Transverse colon (tissue), 4 donors: ENCODE data around the gene PTN.

Source experiments
- EP300 ChIP-seq: sonication (generic); formaldehyde crosslinking; IDR thresholded peaks from one replicate; pipeline ENCODE4 v1.6.1; 2017; ENCODE audit warnings: antibody characterized with exemption, low read depth
- POLR2A ChIP-seq: fragments of 450-650 bp; IDR thresholded peaks from one replicate; pipeline ENCODE4 v1.6.1; 2016; ENCODE audit warnings: antibody characterized with exemption, mild to moderate bottlenecking, moderate library complexity
- POLR2AphosphoS5 ChIP-seq, 3 donors: sonication (generic); formaldehyde crosslinking; IDR thresholded peaks; one replicate each; pipeline ENCODE4 v1.6.1; 2016; ENCODE audit warnings: antibody characterized with exemption in 3 of 3
- TF ChIP-seq, protein P1 (sequence below), 5 experiments: fragments of 200-600 bp in 3 of 5; fragments of 450-650 bp in 2 of 5; sonication (generic) in 3 of 5; IDR thresholded peaks; 1 replicate in 2 of 5; 2 replicates in 3 of 5; pipeline ENCODE4 v1.5.1; 2016 to 2017; ENCODE audit warnings: antibody characterized with exemption in 5 of 5, inconsistent platforms in 3 of 5, mild to moderate bottlenecking in 2 of 5, moderate library complexity in 1 of 5

DNA sequence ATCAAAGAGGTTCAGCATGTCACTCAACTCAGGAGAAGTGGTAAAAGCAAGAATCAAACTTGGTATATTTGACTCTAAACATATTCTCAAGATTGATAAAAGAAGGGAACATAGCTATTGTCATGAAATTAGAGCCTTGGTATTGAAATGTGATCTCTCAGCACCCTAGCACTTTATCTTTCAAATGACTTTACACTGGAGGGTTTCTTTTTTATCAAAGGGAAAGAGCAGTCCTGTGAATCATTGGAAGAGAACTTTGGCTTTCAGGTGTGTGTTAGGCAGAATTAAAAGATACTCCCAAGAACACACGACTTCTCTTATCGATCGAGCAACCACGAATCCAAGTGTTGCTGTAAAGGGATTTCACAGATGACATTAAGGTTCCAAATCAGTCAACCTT is 54.4 kb downstream of the PTN start:
- TF ChIP-seq, protein P1, sequence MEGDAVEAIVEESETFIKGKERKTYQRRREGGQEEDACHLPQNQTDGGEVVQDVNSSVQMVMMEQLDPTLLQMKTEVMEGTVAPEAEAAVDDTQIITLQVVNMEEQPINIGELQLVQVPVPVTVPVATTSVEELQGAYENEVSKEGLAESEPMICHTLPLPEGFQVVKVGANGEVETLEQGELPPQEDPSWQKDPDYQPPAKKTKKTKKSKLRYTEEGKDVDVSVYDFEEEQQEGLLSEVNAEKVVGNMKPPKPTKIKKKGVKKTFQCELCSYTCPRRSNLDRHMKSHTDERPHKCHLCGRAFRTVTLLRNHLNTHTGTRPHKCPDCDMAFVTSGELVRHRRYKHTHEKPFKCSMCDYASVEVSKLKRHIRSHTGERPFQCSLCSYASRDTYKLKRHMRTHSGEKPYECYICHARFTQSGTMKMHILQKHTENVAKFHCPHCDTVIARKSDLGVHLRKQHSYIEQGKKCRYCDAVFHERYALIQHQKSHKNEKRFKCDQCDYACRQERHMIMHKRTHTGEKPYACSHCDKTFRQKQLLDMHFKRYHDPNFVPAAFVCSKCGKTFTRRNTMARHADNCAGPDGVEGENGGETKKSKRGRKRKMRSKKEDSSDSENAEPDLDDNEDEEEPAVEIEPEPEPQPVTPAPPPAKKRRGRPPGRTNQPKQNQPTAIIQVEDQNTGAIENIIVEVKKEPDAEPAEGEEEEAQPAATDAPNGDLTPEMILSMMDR (IDR thresholded peaks at IDR 0.05): no peak
- no peak for TF ChIP-seq POLR2A
- TF ChIP-seq POLR2AphosphoS5 (IDR thresholded peaks at IDR 0.05): no peak
- no peak for TF ChIP-seq EP300
